ENCODE measurements around the gene NTN1.
"Not testable (repeated sequence)": the region's sequence is repeated elsewhere in the genome, so short reads cannot be mapped to it uniquely, and the experiment has no call there.

The NTN1 gene

GRCh38 chr17:8986295-8986694 is 35.0 kb upstream of the NTN1 start:
- Histone ChIP-seq H3K4me3 (no peak overlapping the region), H3K27ac (no peak overlapping the region)
- no peak for DNase-seq (ENCODE audit: low spot score)
- TF ChIP-seq, protein P1, sequence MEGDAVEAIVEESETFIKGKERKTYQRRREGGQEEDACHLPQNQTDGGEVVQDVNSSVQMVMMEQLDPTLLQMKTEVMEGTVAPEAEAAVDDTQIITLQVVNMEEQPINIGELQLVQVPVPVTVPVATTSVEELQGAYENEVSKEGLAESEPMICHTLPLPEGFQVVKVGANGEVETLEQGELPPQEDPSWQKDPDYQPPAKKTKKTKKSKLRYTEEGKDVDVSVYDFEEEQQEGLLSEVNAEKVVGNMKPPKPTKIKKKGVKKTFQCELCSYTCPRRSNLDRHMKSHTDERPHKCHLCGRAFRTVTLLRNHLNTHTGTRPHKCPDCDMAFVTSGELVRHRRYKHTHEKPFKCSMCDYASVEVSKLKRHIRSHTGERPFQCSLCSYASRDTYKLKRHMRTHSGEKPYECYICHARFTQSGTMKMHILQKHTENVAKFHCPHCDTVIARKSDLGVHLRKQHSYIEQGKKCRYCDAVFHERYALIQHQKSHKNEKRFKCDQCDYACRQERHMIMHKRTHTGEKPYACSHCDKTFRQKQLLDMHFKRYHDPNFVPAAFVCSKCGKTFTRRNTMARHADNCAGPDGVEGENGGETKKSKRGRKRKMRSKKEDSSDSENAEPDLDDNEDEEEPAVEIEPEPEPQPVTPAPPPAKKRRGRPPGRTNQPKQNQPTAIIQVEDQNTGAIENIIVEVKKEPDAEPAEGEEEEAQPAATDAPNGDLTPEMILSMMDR (IDR thresholded peaks at IDR 0.05) = no peak

DNA sequence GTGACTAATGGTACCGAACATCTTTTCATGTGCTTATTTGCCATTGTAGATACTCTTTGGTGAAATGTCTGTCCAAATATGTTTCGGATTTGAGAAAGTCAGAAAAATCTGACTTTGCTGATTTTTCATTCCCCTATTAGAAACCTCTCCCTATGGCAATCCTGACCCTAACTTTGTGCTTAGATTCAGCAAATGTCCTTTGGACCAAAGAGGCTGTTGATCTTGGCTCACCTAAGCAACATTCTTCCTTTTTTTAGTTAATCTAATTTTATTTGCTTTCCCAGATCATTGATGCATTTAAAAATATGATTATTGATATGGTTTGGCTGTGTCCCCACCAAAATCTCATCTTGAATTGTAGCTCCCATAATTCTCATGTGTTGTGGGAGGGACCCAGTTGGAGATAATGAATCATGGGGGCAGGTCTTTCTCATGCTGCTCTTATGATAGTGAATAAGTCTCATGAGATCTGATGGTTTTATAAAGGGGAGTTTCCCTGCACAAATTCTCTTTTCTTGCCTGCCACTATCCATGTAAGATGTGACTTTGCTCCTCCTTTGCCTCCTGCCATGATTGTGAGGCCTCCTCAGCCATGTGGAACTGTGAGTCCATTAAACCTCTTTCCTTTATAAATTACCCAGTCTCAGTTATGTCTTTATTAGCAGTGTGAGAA is 32.9 kb upstream of the NTN1 start:
- H3K4me3 ChIP-seq; H3K27ac ChIP-seq; DNase-seq (ENCODE audit: low spot score): not testable (repeated sequence)

DNA sequence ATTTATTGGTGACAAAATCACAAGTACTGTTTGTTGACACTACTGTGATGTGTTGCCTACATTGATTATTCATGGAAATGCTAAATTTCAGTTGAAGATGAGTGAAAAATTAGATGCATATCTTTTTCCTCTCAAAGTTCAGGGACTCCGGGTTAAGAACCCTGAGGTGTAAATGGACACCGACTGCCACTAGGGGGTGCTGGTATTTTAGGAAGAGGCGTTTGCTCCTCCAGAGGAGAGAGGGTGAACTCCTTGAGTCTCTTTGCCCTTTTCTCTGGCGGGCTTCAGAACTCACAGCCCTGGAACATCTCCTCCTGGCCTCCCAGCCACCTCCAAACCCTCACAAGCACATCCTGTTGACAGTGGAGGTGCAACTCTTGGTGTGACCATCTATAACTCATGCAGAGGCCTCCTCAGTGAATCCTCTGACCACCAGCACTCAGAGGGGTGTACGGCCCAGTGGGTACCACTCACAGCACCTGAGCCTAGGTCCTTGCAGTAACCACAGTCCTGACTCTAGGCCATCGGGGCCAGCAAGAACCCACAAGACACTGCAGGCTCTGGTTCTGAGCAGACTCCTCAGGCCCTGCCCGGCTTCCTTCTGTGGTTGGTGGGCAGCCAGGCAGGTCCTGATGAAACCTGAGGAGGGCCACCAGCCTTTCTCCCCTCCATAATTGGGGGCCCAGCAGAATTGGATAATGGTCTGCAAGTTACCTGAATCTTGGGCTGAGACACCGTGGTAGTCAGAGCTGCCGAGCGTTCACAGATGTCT is 29.6 kb upstream of the NTN1 start:
- Histone ChIP-seq H3K27ac (no peak overlapping the region), H3K4me3 (no peak overlapping the region)
- TF ChIP-seq, protein P1 (IDR thresholded peaks at IDR 0.05) = peak; percentile 52
- no peak for DNase-seq (ENCODE audit: low spot score)

DNA sequence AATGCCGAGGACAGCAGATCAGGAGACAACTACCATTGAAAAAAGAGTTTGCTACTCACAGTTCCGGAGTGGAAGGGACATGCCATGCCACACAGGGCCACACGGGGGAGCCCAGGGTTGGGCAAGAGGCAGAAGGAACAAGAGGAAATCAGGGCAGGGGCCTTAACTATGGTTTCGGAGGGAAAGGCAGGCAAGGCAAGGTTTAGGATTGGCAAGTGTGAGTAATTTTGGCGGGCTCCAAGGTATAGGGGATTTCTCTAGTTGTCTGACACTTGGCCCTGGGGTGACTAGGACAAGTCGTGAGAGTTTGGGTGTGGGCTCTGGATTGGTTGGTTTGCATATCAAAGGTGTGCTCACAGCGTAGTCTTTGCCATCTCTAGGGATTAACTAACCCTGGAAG is 27.0 kb upstream of the NTN1 start:
- TF ChIP-seq, protein P1 (IDR thresholded peaks at IDR 0.05) = peak; percentile 35
- no peak for DNase-seq (ENCODE audit: low spot score)
- H3K27ac ChIP-seq = no peak overlapping the region
- H3K4me3 ChIP-seq = no peak overlapping the region

DNA sequence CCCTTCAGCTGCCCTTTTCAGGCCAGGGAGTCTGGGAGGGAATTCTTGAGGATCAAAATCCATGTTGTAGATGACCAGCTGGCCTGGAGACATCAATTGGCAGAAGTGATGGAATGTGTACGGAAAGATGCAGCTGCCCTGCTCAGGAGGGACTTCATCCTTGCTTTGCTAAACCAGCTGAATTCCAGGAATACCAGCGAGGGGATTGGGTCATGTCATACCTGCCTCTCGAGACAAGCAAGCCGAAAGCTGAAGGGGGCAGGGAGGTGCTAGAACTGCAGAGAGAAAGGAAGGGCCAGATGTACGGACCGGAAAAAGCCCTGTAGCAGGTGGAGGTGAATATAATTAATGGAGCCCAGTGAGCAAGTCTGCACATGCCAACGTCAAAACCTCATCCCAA is 25.6 kb upstream of the NTN1 start:
- TF ChIP-seq, protein P1 (IDR thresholded peaks at IDR 0.05) = no peak
- Histone ChIP-seq H3K4me3 (no peak overlapping the region), H3K27ac (no peak overlapping the region)
- DNase-seq (ENCODE audit: low spot score) = no peak

DNA sequence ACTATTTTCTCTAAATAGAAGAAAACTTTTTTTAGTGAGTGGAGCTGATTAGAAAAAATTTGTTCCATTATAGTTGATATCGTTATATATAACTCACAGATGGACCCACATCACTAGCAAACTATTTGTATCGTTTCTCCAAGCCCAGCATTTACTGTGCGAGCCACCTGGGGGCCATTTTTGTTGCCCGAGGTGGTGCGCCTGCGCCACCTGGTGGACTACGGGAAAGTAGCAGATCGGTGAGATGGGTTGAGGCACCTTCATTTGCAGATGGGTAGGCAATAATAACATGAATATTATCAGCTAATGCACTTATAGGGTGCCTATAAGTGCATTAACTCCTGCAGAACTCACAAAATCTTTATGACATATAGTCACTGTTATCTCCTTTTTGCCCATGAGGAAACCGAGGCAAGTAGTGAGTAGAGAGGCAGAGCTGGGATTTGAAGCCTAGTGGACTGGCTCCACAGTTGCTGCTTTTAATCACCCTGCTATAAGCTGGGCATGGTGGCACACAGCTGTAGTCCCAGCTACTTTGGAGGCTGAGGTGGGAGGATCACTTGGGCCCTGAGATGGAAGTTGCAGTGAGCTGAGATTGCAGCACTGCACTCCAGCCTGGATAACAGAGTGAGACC is 23.2 kb upstream of the NTN1 start:
- TF ChIP-seq, protein P1 (IDR thresholded peaks at IDR 0.05) = peak; percentile 61
- DNase-seq (ENCODE audit: low spot score) = no peak
- no peak overlapping the region for H3K27ac ChIP-seq
- H3K4me3 ChIP-seq = no peak overlapping the region

DNA sequence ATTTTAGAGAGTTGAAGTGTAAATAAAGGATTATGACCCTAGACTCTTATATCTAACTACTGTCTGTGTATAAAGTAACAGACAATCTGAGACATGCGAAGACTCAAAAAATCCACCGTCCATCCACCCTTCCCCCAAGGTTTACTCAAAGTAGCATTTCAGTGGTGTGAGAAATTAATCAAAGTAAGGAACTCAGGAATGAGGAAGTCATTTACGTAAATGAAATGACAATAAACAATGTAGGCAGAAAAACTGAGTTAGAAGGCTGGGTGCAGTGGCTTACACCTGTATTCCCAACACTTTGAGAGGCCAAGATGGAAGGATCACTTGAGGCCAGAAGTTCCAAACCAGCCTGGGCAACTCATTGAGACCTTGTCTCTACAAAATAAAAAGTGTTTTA is 19.8 kb upstream of the NTN1 start:
- TF ChIP-seq, protein P1 (IDR thresholded peaks at IDR 0.05) = no peak
- Histone ChIP-seq H3K4me3 (no peak overlapping the region), H3K27ac (no peak overlapping the region)
- DNase-seq (ENCODE audit: low spot score) = no peak

Measured in coronary artery (tissue), 2 donors.